Loucy (cell line): ENCODE measurements around the gene PKNOX2.

Experiments
- EZH2phosphoT487 ChIP-seq: fragments of 200-600 bp; IDR thresholded peaks from 2 replicates; pipeline ENCODE4 v1.6.1; 2018; ENCODE audit warnings: antibody characterized with exemption, mild to moderate bottlenecking, moderate library complexity, borderline replicate concordance
- TF ChIP-seq, protein P1 (sequence below): fragments of 200-600 bp; sonication (generic); conservative IDR thresholded peaks from 2 replicates; pipeline ENCODE4 v1.5.1; 2014; ENCODE audit warnings: mild to moderate bottlenecking, antibody characterized with exemption, low read length

DNA sequence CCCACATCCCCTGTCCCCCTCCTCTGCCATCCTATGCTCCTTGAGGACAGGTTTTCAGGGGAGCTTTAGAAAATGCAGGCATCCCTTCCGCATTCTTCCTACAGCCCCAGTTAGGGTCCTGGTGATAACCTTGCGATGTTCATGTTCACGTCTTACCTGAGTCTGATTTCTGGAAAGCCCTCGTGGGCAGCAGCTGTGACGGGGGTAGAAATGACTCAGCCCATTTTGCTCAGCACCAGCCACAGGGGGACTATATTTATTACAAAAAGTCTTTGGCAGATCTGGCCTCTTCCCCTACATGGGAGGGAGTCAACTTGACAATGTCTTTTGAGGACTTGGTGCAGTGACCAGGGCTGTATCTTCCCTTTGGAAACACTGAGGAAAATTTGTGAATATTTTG lies 12.3 kb downstream of the PKNOX2 start:
- TF ChIP-seq, protein P1, sequence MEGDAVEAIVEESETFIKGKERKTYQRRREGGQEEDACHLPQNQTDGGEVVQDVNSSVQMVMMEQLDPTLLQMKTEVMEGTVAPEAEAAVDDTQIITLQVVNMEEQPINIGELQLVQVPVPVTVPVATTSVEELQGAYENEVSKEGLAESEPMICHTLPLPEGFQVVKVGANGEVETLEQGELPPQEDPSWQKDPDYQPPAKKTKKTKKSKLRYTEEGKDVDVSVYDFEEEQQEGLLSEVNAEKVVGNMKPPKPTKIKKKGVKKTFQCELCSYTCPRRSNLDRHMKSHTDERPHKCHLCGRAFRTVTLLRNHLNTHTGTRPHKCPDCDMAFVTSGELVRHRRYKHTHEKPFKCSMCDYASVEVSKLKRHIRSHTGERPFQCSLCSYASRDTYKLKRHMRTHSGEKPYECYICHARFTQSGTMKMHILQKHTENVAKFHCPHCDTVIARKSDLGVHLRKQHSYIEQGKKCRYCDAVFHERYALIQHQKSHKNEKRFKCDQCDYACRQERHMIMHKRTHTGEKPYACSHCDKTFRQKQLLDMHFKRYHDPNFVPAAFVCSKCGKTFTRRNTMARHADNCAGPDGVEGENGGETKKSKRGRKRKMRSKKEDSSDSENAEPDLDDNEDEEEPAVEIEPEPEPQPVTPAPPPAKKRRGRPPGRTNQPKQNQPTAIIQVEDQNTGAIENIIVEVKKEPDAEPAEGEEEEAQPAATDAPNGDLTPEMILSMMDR = no peak
- TF ChIP-seq EZH2phosphoT487 = no peak
